HG03159 (cell line): ENCODE data around the gene POLD4.

Experiments
- ATAC-seq: cut with Tn5 transposase; IDR thresholded peaks from one replicate; pipeline ENCODE4 v1.9.1; 2021; ENCODE audit warnings: mild to moderate bottlenecking, moderate library complexity; ENCODE audit not compliant: unreplicated experiment

Gene POLD4

GRCh38 chr11:67371189-67371910 is 18.0 kb upstream of the POLD4 start:
- ATAC-seq: no peak

GRCh38 chr11:67370351-67371076 is 17.2 kb upstream of the POLD4 start:
- no peak for ATAC-seq

- ATAC-seq: no peak
Measured at GRCh38 chr11:67369801-67370284, 16.5 kb upstream of the POLD4 start.

GRCh38 chr11:67369275-67369674 is 15.9 kb upstream of the POLD4 start:
- no peak for ATAC-seq

DNA sequence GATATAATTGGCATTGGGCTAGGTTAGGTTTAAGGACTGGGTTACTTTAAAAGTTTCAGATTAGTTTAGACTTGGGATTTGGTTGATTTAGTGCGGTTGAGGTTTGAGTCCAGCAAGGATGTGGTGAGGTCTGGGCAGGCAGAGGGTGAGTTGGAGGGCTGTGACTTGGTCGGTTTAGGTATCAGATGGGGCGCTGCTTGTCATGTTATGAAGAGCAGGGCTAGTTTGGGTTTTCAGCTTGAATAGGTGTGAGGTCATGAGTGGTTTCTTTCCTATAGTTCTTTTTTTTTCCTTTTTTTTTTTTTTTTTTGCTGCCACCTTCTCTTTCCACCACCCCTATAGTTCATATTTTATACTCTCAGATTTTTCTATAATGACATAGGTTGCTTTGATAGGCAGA is 15.3 kb upstream of the POLD4 start:
- ATAC-seq: no peak

DNA sequence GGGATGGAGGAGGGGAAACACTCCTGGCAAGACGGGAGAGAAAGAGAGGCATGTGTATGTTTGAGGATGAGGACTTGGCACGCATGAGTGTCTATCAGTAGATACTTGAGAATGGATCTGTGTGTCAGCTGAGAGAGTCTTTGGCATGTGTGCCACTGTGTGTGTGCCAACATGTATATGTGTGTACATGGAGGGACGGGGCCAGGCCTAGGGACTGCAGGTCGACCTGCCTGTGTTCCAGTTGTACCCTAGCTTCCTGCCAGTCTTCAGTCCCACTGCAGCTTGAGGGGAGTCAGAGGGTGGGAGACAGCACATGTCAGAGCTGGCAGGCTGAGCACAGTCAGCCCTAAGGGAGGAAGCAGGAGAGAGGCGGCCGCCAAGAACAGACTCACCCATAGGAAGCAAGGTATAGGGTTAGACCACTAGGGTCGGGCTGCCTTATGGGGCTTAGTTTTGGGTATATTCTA is 14.4 kb upstream of the POLD4 start:
- ATAC-seq: no peak

GRCh38 chr11:67366961-67367760 is 13.8 kb upstream of the POLD4 start:
- no peak for ATAC-seq

DNA sequence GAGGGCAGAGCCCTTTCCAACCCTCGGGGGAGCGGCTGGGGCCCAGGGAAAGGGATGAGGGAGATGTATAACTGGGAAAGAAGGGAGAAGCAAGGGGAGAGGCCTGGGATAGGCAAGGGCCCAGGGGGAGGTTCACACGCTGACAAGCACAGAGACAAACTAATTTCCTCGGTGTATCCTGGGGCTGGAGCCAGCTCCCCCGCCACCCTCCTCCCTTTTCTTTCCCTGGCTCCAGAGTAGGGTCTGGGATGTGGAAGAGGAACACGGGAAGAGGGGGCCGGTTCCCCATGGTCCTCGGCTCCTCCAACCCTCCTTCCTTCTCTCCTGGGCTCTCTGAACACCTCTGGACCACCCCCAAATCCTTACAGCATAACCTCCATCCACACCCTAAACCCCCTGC is 13.2 kb upstream of the POLD4 start:
- ATAC-seq: no peak

DNA sequence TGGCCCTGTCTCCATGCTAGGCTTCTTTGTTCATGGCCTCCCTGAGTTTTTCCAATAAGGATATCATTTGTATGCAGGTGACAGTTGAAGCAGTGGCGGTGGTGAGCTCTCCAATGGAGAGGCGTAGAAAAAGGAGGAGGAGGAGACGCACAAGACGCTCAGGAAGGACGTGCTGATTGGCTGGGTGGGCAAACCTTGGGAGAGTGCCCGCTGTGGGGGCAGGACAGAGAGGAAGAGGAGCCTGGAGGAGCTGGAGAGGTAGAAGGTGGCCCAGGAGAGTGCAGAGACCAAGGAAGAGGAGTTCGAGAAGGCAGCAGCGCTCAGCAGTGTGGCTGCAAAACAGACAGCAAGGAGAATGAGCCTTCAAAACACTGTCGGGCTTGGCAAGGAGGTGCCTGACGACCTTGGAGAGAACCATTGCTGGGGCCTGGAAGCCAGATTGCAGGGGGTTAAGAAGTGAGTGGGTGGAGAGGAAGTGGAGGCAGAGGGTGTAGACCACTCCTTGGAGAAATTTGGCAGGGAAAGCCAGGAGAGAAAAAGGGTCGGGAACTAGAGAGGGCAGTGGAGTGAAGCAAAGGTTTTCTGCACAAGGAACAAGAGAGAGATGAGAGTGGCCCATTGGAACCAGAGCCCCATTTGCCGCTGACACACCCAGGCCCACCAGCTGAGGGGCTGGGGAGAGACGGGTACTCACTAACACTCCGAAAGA is 12.5 kb upstream of the POLD4 start:
- no peak for ATAC-seq

DNA sequence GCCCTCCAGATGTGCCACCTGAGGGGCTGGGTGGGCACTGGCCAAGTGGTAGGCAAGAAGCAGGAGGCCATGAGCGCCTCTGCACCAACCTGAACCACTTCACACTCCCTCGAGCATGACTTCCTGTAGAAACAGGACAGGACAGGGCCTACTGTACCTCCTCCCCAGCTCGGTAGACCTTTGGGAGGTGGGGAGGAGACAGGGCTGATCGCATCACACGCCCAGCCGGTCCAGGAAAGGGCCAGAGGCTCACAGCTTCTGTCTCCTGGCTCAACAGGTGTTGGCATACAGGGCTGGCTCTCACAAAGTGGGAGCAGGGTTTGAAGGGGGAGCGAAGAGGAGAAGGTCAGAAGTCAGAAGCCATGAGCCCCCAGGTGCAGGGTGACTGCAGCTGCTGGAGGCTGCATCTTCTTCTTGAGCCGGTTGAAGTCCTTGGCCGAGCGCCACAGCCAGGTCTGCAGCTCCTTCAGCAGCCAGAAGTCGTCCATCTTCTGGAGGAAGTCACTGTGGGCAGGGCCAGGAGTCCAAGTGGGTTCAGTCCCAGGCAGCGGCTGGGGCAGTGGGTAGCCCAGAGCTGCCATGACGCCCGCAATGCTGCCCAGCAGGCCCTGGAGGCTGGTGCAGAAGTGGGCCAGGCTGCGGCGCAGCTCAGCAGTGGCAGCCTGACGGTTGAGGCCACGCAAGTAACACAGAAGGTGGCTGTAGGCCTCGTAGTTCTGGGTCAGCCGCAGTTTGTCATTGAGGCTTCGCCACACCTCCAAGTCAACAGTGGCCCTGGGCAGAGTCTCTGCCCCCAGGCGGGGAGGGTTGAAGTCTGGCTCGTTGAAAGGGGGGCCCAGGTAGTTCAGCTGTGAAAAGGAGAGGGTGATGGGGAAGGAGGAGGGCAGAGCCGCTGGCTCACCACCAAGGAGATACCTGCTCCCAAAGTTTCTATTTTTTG is 11.7 kb upstream of the POLD4 start:
- no peak for ATAC-seq

DNA sequence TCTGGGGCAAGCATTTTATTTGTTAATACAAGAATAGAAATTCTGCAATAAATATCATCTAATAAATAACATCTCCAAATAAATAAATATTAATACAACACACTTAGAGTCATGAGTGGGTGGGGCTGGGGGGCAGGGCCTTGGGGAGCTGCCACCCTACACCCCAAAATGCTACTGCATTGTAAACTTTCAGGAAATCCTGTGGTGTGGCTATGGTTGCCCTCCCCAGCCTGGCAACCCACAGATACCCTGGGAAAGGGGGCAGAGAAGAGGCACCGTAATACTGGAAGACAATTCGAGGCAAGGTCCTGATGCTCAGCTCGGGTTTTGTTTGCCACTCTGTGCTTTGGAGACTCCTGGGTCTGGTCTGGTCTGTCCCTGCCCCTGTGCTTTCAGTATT is 10.8 kb upstream of the POLD4 start:
- no peak for ATAC-seq

DNA sequence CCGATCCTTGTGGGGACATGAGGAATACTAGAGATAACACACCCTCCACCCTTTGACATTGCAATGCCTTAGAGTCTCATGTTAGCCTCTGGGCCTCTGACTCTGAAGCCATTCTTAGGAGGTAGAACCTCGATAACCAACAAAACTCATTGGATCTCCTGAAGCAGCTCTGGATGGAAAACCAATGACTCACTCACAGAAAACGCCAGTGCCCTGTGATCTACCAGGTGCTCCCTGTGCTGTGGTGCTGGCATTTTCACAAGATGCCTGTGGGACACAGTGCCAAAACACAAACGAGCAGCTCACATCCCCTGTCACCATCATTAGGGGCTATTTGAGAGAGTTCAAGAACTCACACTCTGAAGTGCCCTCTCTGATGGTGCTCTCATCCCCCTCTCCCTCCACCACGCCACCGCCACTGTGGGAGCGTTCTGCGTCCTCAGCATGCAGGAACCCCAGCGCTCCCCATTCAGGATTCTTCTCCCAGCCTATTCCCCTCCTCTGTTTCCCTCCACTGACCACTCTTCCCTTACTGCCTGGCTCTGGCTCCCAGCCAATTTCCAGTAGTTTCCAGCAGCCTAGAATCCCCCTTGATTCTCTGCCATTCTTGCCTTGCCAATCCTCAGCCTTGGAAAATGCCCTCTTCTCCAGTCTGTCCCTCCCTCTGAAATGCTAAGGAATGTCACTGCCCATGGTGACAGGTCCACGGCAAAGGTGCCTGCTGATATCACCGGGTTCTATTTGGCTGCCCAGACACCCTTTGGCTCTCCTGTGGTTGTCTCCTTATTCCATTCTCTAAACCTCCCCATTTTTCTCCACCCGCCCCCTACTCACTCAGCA is 4.7 kb upstream of the POLD4 start:
- ATAC-seq: no peak

GRCh38 chr11:67356864-67357561 is 3.7 kb upstream of the POLD4 start:
- no peak for ATAC-seq

- no peak for ATAC-seq
Measured at GRCh38 chr11:67356387-67356863, 3.1 kb upstream of the POLD4 start.

DNA sequence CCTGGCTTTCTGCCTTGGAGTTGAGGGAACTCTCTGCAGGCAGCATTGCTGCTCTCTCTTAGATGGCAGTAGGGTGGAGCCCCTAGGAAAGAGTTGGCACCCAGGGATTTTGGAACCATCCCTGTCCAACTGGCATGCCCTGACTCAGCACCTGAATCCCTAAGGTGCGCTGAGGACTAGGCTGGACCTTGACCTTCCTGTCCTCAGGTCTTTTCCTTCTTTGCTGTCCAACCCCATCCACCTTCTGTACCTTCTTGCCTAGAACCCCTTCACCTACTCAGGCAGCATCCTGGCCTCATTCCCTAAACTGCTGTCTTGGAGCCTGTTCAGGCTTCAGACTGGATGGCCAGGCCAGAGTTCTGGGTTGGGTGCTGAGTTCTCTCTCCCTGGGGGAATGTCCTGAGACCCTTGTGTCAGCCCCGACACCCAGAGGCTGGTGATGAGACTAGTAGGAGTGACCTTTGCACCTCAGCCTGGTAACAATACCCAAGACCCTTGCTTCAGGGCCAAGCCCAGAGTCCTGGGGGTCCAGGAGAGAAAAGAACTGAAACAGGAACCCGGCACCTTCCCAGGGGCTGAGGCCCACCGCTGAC is 2.5 kb upstream of the POLD4 start:
- no peak for ATAC-seq

DNA sequence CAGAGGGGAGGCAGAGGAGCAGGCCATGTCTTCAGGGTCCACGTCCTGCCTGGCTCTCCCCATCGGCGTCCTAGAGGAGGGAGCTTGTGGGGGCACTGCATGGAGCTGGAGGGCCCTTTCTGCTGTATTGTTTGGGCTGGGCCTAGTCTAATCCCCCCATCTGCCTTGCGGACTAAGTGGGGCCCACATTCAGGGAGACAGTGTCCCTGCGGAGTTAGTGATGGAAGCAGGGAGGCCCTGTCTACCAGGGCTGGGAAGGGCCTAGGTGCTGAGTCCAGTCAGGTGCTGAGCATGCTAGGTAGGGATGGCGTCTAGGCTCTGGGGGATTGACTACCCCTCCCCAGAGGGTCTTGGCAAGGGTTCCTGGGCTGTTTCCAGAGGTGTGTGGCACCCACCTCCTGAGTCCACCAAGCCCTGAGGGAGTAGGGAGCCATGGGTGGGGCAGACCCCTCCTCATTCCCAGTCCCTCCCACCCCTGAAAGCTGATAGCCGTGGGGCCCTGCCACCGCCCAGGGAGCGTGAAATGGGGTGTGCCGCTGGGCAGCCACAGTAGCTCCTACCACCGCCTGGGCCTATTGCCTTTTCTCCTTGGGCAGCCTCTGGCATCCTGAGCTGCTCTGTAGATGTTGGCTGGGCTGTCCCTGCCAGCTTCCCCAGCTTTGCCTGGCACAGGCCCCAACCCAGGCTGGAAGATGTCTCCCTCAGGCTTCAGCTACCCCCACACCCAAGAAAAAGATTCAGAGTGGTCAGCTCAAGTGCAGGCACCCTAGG is 1.9 kb upstream of the POLD4 start:
- no peak for ATAC-seq
